Superior temporal gyrus (tissue), 1 donor: ENCODE results near the gene EDN2.
A peak's percentile ranks its signal among the peaks of the same experiment; 100 is the strongest.

Experiments
- DNase-seq: peaks from one replicate; pipeline ENCODE4 v3.0.0-alpha.2; 2016; ENCODE audit errors: extremely low spot score

The EDN2 gene

GRCh38 chr1:41465741-41466140, 18.7 kb downstream of the EDN2 start:
- DNase-seq, result no peak

DNA sequence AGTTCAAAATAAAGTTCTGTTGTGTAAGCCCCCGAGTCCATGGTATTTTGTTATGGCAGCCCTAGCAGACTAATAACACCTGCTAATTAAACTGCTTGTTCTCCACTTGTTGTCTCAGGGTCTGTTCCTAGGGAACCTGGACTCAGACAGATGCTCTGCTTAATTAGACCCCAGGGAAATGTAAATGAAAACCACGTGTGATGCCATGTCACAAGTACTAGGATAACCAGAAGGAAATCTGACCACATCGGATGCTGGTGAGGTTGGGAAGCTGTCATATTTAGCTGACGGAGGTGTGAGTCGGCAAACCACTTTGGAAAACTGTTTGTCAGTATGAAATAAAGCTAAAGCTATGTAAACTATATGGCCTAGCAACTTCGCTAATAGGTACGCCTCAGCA, 19.6 kb downstream of the EDN2 start:
- DNase-seq, result no peak

GRCh38 chr1:41463516-41463915, 21.0 kb downstream of the EDN2 start:
- DNase-seq, result no peak

DNA sequence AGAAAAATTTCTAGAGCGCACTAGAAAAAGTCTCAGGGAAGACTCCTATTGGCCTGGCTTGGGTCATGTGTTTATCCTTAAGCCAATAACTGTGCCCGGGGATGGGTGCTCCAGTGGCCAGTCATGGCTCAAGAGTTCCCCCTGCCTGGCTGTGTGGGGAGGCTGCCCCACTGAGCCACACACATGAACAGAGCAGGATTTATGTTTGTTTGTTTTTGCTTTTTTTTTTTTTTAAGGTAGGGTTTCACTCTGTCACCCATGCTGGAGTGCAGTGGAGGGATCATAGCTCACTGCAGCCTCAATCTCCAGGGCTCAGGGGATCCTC, 21.8 kb downstream of the EDN2 start:
- DNase-seq, result no peak

GRCh38 chr1:41461790-41462679, 22.4 kb downstream of the EDN2 start:
- DNase-seq, result no peak

- no peak for DNase-seq
Observed at GRCh38 chr1:41456847-41457540, 27.5 kb downstream of the EDN2 start.

- DNase-seq, result no peak
Observed at GRCh38 chr1:41455479-41456332, 28.8 kb downstream of the EDN2 start.

DNA sequence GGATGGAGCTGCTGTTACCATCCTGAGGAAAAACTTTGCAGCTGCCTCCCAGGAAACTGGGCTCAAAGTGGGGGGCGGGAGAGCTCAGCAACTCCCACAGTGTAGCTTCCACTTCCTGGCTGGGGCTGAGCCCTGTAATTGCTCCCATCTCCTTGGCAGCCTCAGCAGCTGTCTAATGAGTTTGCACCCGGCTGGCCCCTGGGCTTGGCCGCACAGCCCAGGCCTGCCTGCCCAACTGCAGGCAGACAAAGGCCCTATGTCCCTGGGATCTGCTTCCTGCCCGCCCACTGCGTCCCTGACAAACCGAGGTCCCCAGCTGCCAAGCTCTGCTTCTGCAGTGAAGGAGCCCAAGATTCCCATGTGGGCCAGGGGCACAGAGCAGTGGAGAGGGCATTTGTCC, 30.1 kb downstream of the EDN2 start:
- DNase-seq, result peak; percentile 82

GRCh38 chr1:41452704-41453290, 31.7 kb downstream of the EDN2 start:
- DNase-seq, result no peak

- DNase-seq, result no peak
Observed at GRCh38 chr1:41450747-41451285, 33.7 kb downstream of the EDN2 start.

DNA sequence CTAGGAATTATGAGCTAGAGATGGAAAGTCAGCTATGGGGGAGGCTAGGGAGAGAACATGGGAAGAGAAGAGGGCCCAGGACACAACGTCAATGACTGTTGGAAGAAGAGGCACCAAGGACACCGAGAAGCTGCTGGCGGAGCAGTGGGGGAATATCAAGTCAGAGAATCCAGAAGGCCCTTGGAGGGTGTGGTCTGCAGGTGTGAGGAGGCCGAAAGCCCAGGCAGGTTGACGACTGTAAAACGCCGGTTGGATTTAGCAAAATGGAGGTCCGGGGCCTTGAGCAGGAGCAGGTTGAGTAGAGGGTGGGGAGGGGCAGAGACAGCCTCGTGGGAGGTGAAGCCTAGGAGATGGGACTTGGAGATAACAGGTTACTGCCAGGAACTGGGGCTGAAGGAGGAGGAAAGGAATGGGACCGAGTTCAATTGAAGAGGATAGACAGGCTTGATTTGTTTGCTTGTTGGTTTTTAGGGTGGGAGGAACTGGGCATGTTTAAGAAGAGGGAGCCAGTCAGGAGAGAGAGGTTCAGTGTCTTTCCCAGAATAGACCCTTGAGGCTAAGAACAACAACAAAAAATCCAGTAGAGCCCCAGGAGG, 35.1 kb downstream of the EDN2 start:
- DNase-seq, result no peak

DNA sequence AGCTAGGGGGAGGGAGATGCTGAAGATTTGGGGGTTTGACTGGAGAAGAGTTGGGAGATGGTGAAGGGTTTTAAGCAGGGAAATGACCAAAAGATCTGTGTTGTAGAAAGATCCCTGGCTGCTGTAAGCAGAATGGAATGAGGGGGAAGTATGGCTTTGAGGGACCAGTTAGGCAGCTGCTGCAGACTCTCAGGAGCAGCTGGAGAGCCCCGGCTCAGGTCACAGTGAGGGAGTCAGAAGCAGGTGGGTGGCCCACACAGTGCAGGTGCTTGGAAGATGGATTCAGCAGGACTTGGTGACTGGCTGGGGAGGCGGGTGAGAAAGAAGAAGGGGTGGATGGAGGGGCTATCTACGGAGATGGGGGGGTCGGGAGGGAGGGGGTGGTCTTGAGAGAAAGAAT, 35.7 kb downstream of the EDN2 start:
- no peak for DNase-seq

DNA sequence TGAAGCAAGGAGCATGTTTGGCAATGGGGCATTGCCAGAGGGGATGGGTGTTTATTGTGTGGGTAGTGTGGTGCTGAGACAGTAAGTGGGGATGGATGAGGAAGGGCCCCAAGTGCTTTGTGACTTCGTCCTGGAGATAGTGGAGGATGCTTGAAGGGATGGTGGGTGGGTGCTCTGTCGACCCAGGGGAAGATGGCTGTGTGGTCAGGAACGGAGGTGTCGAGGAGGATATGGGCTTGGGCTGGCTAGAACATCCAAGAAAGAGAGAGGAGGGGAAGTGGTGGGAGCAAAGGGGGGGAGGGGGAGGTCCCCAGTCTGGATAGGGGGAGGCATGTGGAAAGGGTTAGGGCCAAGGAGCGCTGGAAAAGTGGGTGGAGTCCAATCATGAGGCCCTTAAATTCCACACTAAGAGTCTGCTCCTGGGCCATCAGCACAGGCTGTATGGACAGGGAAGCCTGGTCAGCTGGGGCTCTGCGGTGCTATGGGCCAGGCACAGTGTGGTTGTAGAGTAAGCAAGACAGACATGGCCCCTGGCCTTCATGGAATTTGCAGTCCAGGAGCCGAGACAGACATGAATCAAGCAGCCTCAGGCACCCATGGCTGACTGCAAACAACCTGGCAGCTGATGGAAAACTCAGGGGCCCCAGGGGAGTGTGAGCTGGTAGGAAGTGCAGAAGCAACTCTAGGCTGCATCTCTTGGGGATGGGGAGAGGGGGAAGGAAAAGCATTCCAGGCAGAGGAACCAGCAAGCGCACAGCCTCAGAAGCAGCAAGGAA, 36.3 kb downstream of the EDN2 start:
- DNase-seq, result no peak

- no peak for DNase-seq
Observed at GRCh38 chr1:41446851-41447610, 37.5 kb downstream of the EDN2 start.

DNA sequence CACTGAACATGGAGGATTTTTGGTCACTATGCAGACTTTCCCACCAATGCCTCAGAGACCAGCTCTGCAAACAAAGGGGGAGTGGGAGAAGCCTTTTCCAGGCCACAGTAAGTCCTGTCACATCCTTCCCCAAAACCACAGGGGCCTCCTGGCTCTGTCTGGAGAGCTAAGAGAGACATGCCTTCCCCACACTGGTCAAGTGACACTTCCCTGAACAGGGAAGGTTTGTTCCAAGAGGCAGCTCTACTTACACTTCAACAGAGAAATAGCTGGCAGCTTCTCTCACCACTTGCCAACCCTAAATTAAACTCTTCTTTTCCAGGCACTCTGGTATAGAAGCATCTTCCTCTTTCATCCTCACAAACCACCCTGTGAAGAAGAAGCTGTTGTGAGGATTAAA, 39.7 kb downstream of the EDN2 start:
- no peak for DNase-seq

DNA sequence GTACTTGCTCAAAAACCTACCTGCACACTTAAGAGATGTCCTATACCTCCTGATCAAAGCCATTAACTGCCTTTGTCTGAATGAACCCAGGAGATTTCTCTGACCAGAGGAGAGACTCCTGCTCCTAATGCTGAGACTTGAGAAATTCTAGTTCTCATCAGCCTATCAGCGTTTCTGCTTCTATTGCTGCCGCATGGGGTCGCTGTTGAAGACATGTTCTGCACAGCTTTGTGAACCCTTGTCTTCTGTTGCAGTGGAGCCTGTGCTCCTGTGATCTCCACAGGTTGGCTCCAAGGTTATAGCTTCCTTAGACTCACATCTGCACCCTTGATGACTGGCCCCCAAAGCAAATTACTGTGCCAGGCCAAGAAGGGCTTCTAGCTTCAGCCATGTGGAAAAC, 40.2 kb downstream of the EDN2 start:
- no peak for DNase-seq

- DNase-seq, result no peak
Observed at GRCh38 chr1:41442697-41443251, 41.7 kb downstream of the EDN2 start.

GRCh38 chr1:41440321-41441085, 44.0 kb downstream of the EDN2 start:
- DNase-seq, result no peak

DNA sequence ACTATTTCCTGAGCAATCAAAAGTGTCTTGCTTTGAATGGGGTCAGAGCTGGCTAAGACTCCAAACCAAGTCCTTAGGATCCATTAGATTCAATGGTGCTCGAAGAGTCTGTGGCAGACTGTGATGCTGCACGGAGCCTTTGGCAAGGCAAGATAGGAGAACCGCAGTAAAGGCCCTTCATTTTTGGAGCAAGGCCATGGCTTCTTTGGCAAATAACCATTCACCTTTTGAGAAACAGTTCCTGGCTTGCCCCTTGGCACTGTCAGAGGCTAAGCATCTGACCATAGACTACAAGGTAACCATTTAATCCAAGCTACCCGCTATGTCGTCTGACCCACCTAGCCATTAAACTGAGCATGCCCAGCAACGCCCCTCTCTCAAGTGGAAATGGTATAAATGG, 45.2 kb downstream of the EDN2 start:
- no peak for DNase-seq
